IMR-90 (cell line): ENCODE data around the gene IBA57. TPM values are rescaled to one million over a fixed set of nuclear protein-coding genes. Genes with fewer than 3 reads are reported as not detected.

ENCODE experiments used
- ATAC-seq: fragments of 200-7000 bp; cut with Tn5 transposase; 2 replicates; pipeline ENCODE4 v1.9.1; 2020; ENCODE audit warnings: low read depth, mild to moderate bottlenecking, moderate library complexity
- BruUV-seq: library from RNA; stranded (reverse); fragments of 400-500 nt; replicated peaks from 2 replicates; lab custom pipeline; 2021; lab: Mats Ljungman, UMichigan
- CTCF ChIA-PET: fragments of 300-600 bp; formaldehyde crosslinking; extraction: SDS; loops from one replicate; lab custom pipeline; 2021; ENCODE audit warnings: antibody characterized with exemption; lab: Yijun Ruan, JAX
- POLR2A ChIA-PET: fragments of 300-600 bp; sonication (Branson Sonifier 250); formaldehyde crosslinking; loops from one replicate; lab custom pipeline; 2022; ENCODE audit warnings: antibody characterized with exemption; ENCODE audit not compliant: unreplicated experiment; lab: Charles Lee
- DNase-seq: peaks from one replicate; pipeline ENCODE4 v3.0.0; 2013
- H2AFZ ChIP-seq: replicated peaks from 2 replicates; pipeline ENCODE3; 2013; ENCODE audit warnings: low read length, mild to moderate bottlenecking; ENCODE audit not compliant: poor library complexity
- H2AK5ac ChIP-seq: 2 replicates; pipeline ENCODE4 v1.6.1; 2013; ENCODE audit warnings: low read depth, low read length, inconsistent platforms
- H2AK9ac ChIP-seq: replicated peaks from 2 replicates; pipeline ENCODE3; 2013; ENCODE audit warnings: mild to moderate bottlenecking, low read depth, low read length, moderate library complexity; ENCODE audit not compliant: poor library complexity
- H2BK120ac ChIP-seq: 2 replicates; pipeline ENCODE4 v1.6.1; 2013; ENCODE audit warnings: low read depth, low read length, inconsistent platforms
- H2BK15ac ChIP-seq: 3 replicates; pipeline ENCODE4 v1.6.1; 2013; ENCODE audit warnings: low read depth, low read length, inconsistent platforms
- H2BK20ac ChIP-seq: 2 replicates; pipeline ENCODE4 v1.6.1; 2013; ENCODE audit warnings: low read depth, mild to moderate bottlenecking, inconsistent platforms, low read length, moderate library complexity
- H2BK5ac ChIP-seq: 2 replicates; pipeline ENCODE4 v1.6.1; 2013; ENCODE audit warnings: mild to moderate bottlenecking, low read depth, low read length, inconsistent platforms; ENCODE audit not compliant: poor library complexity, severe bottlenecking
- H3K14ac ChIP-seq: replicated peaks from 2 replicates; pipeline ENCODE4 v1.6.1; 2013; ENCODE audit warnings: low read depth, low read length, inconsistent platforms
- H3K18ac ChIP-seq: 2 replicates; pipeline ENCODE4 v1.6.1; 2013; ENCODE audit warnings: low read depth, low read length, control low read depth
- H3K23ac ChIP-seq: 2 replicates; pipeline ENCODE4 v1.6.1; 2013; ENCODE audit warnings: low read depth, low read length, inconsistent platforms
- H3K27ac ChIP-seq: 2 replicates; pipeline ENCODE4 v1.5.1; 2013; ENCODE audit warnings: mild to moderate bottlenecking, control low read depth, low read length; ENCODE audit not compliant: insufficient read depth
- H3K27me3 ChIP-seq: 2 replicates; pipeline ENCODE4 v1.6.1; 2013; ENCODE audit warnings: low read length; ENCODE audit not compliant: control insufficient read depth, insufficient read depth
- H3K36me3 ChIP-seq: 2 replicates; pipeline ENCODE4 v1.6.1; 2013; ENCODE audit warnings: low read length, mixed read lengths; ENCODE audit not compliant: control insufficient read depth, insufficient read depth
- H3K4ac ChIP-seq: 2 replicates; pipeline ENCODE4 v1.6.1; 2013; ENCODE audit warnings: low read depth, low read length, inconsistent platforms
- H3K4me1 ChIP-seq: 2 replicates; pipeline ENCODE4 v1.6.1; 2013; ENCODE audit warnings: low read length, mixed read lengths; ENCODE audit not compliant: control insufficient read depth, insufficient read depth
- H3K4me2 ChIP-seq: 2 replicates; pipeline ENCODE4 v1.6.1; 2013; ENCODE audit warnings: low read depth, mild to moderate bottlenecking, control low read depth, low read length, moderate library complexity
- H3K4me3 ChIP-seq: 2 replicates; pipeline ENCODE4 v1.5.1; 2013; ENCODE audit warnings: low read depth, mild to moderate bottlenecking, control low read depth, low read length, moderate library complexity; ENCODE audit not compliant: insufficient read depth
- H3K56ac ChIP-seq: 2 replicates; pipeline ENCODE4 v1.6.1; 2013; ENCODE audit warnings: low read length, inconsistent platforms; ENCODE audit not compliant: insufficient read depth; ENCODE audit errors: extremely low read depth
- H3K79me1 ChIP-seq, 2 experiments: 2 replicates each; pipeline ENCODE4 v1.6.1; 2013; ENCODE audit warnings: low read length in 2 of 2, inconsistent platforms in 1 of 2, low read depth in 1 of 2
- H3K9ac ChIP-seq: 2 replicates; pipeline ENCODE4 v1.6.1; 2013; ENCODE audit warnings: low read depth, low read length, control low read depth
- H3K9me1 ChIP-seq: 2 replicates; pipeline ENCODE4 v1.6.1; 2013; ENCODE audit warnings: low read length, inconsistent platforms; ENCODE audit not compliant: insufficient read depth
- H3K9me3 ChIP-seq: 2 replicates; pipeline ENCODE4 v1.6.1; 2013; ENCODE audit warnings: low read length; ENCODE audit not compliant: control insufficient read depth, insufficient read depth
- H4K20me1 ChIP-seq: 2 replicates; pipeline ENCODE4 v1.6.1; 2013; ENCODE audit warnings: low read length, inconsistent platforms; ENCODE audit not compliant: insufficient read depth
- H4K5ac ChIP-seq: 2 replicates; pipeline ENCODE4 v1.6.1; 2013; ENCODE audit warnings: mild to moderate bottlenecking, low read depth, low read length, control low read depth
- H4K8ac ChIP-seq, 2 experiments: 2 replicates each; pipeline ENCODE4 v1.6.1; 2013; ENCODE audit warnings: low read depth in 2 of 2, low read length in 2 of 2, control low read depth in 1 of 2, inconsistent platforms in 1 of 2
- H4K91ac ChIP-seq: 2 replicates; pipeline ENCODE4 v1.6.1; 2013; ENCODE audit warnings: low read depth, low read length, inconsistent platforms; ENCODE audit not compliant: insufficient read depth
- MAZ ChIP-seq: IDR thresholded peaks from 2 replicates; pipeline ENCODE4 v1.6.1; 2012; ENCODE audit warnings: low read depth, mild to moderate bottlenecking, low read length, improper control_type of control experiment, moderate library complexity, borderline replicate concordance
- POLR2A ChIP-seq: IDR thresholded peaks from 2 replicates; pipeline ENCODE4 v1.6.1; 2012; ENCODE audit warnings: mild to moderate bottlenecking, low read depth, low read length
- WGBS, 2 experiments: methylation state at CpG; one replicate each; pipeline versions ENCODE4 v1.1.5 to v1.1.7; 2013; ENCODE audit warnings: missing lambda C conversion rate in 2 of 2; ENCODE audit not compliant: insufficient read length in 1 of 2; ENCODE audit errors: extremely low coverage in 2 of 2; 5-methylcytosine and 5-hydroxymethylcytosine counted together
- dilution Hi-C: fragments of 300-500 bp; cut with HindIII; formaldehyde crosslinking; loops from one replicate; pipeline ENCODE4 v1.14.3; 2018; ENCODE audit warnings: low sequenced_read_pairs; ENCODE audit not compliant: unreplicated experiment
- in situ Hi-C: fragments of 300-500 bp; cut with MboI; formaldehyde crosslinking; loops from 3 replicates; pipeline ENCODE4 v1.14.3; 2019; ENCODE audit warnings: low sequenced_read_pairs, inconsistent platforms, mixed read lengths
- intact Hi-C: fragments of 100-400 bp; cut with micrococcal nuclease; formaldehyde crosslinking; loops from 2 replicates; pipeline ENCODE4 v1.10.0; 2022
- polyA plus RNA-seq, 3 experiments: library from polyadenylated mRNA; depleted of rRNA; stranded (reverse); fragments of >200 nt; gene quantifications; 2 replicates each; pipeline ENCODE4 v1.2.3, GENCODE V29; 2012; ENCODE audit warnings: low replicate concordance in 1 of 3
- total RNA-seq: library from RNA; depleted of rRNA; stranded (reverse); fragments of >200 nt; gene quantifications from 2 replicates; pipeline ENCODE4 v1.2.3, GENCODE V29; 2012

IBA57 gene
- total and polyA plus RNA-seq, 2 of the 4 experiments (the other 2 are of a cell fraction) = 2.0 to 2.6 TPM

GRCh38 chr1:228159008-228159665 is 6.5 kb upstream of the IBA57 start:
- dilution Hi-C loops = no loop called here
- Histone ChIP-seq H2AK5ac (no peak overlapping the region), H3K56ac (no peak overlapping the region), H3K9me1 (peaks cover 14% of the 10 kb centered on the region; the same call in 1 of the 2 replicates), H2AK9ac (no peak overlapping the region), H3K27ac (no peak overlapping the region), H4K20me1 (no peaks in the 10 kb centered on the region; the same call in 1 of the 2 replicates), H3K4me2 (no peak overlapping the region), H2BK120ac (no peak overlapping the region), H3K4me3 (no peak overlapping the region), H3K9me3 (no peaks in the 10 kb centered on the region), H2BK5ac (no peak overlapping the region), H2AFZ (no peak overlapping the region), H3K23ac (no peak overlapping the region), H2BK15ac (no peak overlapping the region), H4K5ac (no peak overlapping the region), H4K8ac (no peak overlapping the region), H3K18ac (no peak overlapping the region), H3K9ac (no peak overlapping the region), H3K14ac (no peak overlapping the region), H3K4me1 (peaks cover 6% of the 10 kb centered on the region), H4K91ac (no peak overlapping the region), H2BK20ac (no peak overlapping the region), H3K79me1 (peaks cover 5 to 8% of the 10 kb centered on the region in 2 experiments; a peak in 3 of 4 replicates), H3K4ac (no peak overlapping the region), H3K36me3 (no peaks in the 10 kb centered on the region), H3K27me3 (no peaks in the 10 kb centered on the region)
- WGBS, 2 experiments = no CpG with 5 or more reads among the region's 14 CpGs
- POLR2A ChIA-PET = no interaction called here
- CTCF ChIA-PET = no interaction called here
- ATAC-seq (no peak), DNase-seq (no peak)
- in situ Hi-C loops = no loop called here
- intact Hi-C loops = no loop called here
- BruUV-seq = no TSS peak
- TF ChIP-seq POLR2A (no peak), MAZ (no peak)
